ENCODE data around the gene DPYD.

GRCh38 chr1:97066860-97067259 lies 854.0 kb downstream of the DPYD start:
- TF ChIP-seq ZNF274 (IDR thresholded peaks at IDR 0.05; ENCODE audit: low read depth, low read length) (no peak), YY1 (IDR thresholded peaks at IDR 0.05; ENCODE audit: insufficient read depth, insufficient read length) (no peak), SUZ12 (IDR thresholded peaks at IDR 0.05; ENCODE audit: extremely low read depth, insufficient read depth, insufficient read length) (no peak)
